GM21390 (cell line): ENCODE data around the gene HPCA.
"Not testable (repeated sequence)": the region's sequence is repeated elsewhere in the genome, so short reads cannot be mapped to it uniquely, and the experiment has no call there.

Experiments used
- ATAC-seq: cut with Tn5 transposase; IDR thresholded peaks from one replicate; pipeline ENCODE4 v1.9.1; 2021; ENCODE audit not compliant: unreplicated experiment

The HPCA gene

DNA sequence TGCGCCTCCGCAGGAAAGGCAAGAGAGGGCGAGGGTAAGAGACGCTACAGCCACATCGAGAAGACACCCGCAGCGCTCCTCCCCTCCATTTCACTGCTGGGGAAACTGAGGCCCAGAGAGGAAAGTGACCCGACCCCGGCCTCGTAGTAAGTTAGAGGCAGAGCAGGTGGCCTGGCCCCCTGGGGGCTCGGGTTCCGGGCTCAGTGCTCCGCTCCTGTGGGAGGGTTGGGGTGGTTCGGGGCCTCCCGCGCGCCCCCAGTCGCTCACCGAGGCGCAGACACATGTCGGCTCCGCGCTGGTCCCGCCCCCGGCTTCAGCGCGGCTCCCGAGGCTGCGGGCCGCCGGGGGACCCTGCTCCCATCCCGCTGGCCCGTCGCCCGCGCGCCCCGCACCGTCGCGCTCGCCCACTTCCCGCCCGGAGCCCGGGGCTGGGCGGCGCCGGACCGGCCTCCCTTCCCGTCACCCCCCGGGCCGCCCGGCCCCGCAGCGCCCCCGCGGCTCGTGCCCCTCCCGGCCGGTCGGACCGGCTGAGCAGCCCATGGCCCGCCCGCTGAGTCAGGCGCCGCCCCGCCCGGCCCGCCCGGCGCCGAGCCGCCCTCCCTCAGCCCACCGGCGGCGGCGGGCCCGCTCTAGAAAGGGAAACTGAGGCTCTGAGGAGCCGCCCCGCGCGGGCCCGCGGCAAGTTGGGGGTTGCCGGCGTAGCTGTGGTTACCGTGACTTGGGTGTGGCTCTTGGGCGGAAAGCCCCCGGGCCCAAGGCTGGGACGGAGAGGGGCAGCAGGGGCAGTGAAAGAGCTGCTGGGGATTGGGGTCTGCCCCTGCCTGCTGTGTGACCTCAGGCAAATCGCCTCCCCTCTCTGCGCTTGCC is 14.9 kb downstream of the HPCA start, which contains the start of gene TMEM54:
TSS of gene TMEM54 (minus strand) at position 434 of the 867 bp plus-strand sequence. CDS start at position 283, 151 bp downstream.
- ATAC-seq: no peak

DNA sequence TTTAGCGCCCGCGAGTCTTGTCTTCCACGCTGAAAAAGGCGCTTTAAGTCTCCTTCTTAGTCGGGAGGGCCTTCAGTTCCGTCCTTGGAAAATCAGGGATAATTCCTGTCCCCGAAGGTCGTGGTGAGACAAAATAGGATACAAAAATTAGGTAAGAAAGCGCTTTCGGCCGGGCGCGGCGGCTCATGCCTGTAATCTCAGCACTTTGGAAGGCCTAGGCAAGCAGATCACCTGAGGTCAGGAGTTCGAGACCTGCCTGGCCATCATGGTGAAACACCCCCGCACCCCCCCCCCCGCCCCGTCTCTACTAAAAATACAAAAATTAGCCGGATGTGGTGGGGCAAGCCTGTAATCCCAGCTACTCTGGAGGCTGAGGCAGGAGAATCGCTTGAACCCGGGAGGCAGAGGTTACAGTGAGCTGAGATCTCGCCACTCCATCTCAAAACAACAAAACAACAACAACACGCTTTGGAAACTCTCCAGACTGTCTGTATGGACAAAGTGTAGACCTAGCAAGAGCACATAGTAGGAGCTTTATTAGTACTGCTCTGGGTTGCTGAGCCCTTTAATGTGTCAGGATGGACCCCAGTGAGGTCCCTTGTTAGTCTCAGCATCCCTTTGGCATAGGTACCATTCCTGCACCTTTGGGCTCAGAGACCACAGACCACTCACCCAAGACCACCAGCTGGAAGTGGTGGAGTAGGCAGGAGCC is 15.7 kb downstream of the HPCA start:
- no peak for ATAC-seq

DNA sequence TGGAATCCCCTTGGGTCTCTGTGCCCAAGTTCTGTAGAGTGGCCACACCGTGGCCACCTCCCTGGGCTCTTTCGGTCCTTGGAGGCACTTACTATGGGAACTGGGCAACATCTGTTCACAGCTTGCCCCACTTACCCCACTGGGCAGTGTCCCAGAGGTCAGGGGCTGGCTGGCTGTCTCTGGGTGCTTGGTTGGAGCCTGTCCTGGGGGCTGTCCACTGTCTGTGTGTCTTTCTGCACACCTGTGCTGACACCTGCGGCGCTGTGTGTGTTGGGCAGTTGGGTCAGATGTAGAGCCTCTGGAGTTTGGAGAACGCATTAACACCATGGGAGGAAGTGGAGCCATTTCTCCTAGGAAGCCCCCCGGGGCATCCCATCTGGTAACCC is 16.2 kb downstream of the HPCA start:
- ATAC-seq: no peak

DNA sequence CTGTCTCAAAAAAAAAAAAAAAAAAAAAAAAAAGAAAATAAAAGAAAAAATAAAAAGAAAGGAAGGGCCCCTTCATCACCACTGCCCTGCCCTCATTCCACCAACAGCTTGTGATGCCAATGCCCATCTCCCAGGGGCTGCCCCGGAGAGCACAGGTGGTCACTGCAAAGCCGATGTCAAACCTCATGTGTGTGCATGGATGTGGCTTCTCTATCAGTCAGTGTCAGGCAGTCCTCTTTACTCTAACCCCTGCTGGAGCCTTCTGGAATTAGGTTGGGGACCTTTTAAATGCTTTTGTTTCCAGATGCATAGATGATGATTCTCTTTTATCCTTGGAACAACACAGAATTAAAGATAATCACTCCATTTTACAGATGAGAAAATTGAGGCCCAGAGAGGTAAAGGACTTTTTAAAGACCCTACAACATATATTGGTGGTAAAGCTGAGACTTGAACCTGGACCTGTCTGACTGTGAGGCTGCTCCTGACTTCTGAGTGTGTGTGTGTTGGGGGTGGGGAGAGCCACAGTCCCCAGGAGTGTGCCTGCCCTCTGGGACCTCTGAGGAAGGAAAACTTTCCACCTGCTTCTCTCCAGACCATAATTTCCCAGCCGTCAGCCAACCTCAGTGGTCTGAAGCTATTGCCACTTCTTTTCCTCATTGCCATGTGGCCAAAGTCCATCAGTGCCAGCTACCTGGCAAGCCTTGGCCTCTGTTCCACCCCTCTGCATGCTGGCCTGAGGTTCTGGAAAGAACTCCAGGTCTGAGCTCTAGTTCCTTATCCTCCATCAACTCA is 17.9 kb downstream of the HPCA start:
- no peak for ATAC-seq

DNA sequence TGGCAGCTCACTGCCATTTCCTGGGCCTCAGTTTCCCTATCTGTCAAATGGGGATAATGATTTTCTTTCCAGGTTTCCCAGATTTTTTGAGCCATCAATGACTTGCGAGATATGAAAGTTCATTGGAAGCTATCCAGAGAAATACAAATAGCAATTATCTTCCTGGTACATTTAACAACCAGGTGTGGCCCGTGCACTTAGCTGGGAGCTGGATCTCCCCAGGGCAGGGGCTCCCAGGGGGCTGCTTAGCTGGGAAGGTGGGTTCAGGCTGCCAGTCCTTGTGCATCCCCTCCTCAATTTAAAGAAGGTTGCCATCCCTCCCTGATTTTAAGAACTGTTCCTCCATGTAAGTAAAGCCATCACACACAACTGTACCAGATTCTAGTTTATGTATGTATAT is 18.5 kb downstream of the HPCA start:
- ATAC-seq: no peak

DNA sequence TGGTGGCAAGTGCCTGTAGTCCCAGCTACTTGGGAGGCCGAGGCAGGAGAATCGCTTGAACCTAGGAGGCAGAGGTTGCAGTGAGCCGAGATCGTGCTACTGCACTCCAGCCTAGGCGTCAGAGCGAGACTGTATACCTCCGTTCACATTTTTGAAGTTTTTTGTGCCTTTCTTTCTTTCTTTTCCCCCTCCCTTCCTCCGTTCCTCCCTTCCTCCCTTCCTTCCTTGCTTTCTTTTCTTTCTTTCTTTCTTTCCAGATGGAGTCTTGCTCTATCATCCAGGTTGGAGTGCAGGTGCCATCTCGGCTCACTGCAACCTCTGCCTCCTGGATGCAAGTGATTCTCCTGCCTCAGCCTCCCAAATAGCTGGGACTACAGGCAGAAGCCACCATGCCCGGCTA is 19.3 kb downstream of the HPCA start:
- not testable (repeated sequence) for ATAC-seq

DNA sequence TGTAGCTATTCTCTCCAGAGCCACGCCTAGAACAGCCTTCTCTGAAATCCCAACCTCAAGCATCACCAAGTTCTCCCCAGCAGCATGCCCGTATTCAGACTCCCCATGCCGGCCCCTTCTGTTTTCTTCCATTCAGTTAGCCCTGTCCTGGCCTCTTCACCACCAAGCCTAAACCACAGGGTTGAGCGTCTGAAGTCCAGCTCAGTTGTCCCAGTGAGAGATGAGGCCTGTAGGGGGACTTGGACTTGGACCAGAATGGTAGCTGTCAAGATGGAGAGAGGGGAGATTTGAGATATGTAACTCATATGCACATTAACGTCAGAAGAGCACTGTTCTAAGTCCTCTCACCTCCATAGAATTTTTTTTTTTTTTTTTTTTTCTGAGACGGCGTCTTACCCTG is 20.4 kb downstream of the HPCA start:
- no peak for ATAC-seq

DNA sequence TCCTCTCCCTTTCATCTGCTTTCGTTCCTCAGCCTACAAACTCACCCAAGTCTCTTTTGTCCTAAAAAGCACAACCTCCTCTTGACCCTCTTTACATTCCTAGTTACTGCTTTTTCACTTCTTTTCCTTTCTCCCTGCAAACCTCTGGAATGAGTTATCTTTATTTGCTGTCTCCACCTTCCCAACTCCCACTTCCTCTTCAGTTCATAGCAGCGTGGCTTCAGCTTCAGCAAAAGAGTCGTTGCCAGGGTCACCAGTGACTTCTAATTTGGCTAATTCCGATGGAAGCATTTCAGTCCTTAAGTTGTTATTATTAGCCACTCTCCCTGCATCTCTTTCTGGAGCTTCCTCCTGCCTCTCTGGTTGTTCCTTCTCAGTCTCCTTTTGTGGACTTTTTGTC is 21.1 kb downstream of the HPCA start:
- ATAC-seq: no peak

DNA sequence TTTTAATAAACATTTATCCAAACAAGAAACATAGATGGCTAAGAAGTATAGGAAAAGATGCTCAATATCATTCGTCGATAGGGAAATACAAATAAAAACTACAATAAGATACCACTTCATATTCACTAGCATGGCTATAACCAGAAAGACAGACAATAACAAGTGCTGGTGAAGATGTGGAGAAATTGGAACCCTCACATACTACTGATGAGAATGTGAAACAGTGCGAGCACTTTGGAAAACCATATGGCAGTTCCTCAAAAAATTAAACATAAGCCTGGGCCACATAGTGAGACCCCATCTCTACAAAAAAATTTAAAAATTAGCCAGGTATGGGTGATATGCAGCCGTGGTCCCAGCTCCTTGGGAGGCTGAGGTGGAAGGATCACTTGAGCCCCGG is 24.0 kb downstream of the HPCA start:
- ATAC-seq: no peak

DNA sequence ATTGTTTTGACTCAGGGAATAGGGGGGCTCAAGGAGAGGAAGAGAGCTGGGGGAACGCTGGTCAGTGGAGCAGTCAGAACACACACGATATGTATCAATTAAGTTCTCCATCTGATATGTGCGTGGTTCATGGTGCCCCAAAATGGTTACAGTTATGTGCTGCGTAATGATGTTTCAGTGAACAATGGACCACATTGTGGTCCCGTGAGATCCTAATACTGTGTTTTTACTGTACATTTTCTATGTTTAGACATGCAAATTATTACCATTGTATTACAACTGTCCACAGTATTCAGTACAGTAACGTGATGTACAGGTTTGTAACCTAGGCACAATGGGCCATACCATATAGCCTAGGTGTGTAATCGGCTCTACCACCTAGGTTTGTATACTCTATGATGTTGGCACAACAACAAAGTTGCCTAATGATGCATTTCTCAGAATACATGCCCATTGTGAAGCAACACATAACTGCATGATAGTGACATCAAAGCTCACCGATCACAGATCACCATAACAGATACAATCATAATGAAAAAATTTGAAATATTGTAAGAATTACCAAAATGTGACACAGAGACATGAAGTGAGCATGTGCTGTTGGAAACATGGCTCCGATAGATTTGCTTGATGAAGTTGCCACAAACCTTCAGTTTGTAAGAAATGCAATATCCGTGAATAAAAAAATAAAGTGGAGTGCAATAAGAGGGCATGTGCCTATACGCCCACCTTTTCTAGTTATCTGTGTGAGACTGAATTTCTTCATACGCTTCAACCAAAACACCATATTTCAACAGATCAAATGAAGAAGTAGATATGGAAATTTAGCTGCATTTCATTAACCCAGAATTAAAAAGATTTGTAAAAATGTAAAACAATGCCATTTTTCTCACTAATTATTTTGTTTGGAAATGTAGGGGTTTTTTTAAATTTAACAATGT is 29.7 kb downstream of the HPCA start:
- ATAC-seq: no peak

DNA sequence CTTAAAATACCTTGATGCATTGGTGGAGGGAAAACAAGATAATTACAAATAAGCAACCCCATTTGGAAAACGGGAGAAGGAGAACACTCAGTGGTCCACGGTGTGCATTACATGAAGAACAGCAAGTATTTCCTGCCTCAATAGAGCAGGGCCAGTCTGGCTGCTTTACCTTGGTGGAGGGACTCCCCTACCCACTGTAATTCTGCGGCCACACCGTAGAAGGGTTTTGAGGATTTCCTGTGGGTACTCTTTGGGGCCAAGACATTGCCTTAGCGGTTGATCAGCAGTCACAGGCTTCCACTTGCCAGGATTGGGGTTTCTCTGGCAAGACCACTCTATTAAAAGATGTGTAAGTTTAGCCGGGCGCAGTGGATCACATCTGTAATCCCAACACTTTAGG is 31.2 kb downstream of the HPCA start:
- ATAC-seq: no peak

DNA sequence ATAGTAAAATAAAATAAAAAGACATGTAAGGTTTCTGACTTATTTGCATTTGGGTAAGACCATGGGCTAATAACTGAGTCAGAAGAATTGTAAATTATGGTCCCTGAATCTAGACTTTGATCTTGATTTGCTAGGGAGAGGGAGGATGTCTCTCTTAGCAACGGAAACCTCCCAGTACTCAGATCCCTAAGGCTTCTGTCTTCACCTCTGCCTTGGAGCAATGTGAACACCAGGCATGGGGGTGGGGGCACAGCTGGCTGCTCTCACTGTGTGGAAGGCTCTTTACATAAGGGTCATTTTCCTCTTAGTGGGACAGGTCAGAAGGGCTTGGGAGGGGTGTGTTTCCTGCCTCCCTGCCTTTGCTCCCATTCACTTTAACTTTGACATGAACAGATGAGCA is 31.9 kb downstream of the HPCA start:
- ATAC-seq: no peak

DNA sequence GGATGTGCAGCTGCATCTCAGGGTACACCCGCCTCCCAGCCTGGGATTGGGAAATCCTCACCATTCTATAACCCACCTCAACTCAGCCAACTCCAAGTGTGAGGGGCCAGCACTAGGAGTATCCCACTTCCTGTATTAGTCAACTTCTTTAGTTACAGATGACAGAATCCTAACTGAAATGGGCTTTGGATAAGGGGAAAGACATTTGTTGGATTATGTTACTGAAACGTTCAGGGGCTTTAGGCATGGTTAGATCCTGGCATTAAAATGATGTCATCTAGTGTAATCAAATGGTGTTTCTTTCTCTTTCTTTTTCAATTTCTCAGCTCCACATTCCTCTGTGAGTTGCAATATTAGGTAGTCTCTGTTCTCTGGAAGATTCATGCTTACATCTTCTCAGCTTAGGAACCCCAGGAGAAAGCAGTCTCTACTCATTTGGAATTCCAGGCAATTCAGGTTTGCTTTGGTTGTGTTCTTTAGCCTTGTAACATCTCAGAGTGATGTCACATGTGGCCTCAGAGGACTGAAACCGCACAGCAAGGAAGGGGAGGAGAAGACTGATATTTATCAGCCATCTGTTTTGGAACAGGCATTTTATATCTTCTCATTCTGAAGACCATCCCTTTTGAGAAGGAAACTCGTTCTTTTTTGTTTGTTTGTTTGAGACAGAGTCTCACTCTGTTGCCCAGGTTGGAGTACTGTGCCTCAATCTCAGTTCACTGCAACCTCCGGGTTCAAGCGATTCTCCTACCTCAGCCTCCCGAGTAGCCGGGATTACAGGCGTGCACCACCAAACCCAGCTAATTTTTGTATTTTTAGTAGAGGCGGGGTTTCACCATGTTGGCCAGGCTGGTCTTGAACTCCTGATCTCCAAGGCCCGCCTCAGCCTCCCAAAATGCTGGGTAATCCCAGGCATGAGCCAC is 33.8 kb downstream of the HPCA start:
- no peak for ATAC-seq

DNA sequence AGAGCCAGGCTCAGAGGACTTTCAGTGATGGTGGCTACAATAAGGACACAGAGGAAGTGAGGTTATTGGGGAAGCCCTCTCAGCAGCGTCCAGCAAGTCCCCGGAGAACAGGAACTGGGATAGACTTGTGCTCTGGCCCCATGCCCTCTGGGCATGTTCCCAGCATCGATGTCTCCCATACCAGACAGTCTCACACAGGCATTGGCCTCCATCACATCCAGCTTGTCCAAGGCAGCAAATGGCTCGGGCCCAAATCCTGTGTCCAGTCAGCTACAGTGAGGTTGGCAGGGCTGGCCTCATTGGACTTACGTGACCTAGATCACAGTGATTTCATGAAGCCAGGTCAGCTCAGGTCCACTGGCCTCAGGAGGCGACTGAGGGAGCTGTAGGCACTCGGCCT is 34.5 kb downstream of the HPCA start:
- no peak for ATAC-seq

DNA sequence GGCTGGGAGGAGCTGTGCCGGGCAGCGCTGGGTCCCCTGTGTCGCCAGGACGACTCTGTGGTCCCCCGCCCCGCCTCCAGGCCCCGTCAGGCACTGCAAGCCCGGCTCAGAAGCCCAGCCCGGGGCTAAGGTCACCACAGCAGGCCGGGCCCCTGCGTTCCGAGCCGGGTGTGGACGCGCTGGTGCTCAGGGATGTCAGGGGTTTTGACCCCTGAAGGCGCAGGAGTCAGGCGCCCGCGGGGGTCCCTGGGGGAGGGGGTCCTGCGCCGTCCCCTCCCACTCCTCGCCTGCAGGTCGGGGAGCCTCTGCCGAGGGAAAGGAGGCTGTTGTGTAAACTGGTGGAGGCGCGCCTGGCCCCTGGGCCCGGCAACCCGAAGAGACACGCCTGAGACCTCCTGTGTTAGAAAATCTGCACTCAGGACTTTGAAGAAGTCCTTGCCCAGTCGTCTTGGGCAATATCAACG is 38.6 kb downstream of the HPCA start:
- ATAC-seq: no peak

DNA sequence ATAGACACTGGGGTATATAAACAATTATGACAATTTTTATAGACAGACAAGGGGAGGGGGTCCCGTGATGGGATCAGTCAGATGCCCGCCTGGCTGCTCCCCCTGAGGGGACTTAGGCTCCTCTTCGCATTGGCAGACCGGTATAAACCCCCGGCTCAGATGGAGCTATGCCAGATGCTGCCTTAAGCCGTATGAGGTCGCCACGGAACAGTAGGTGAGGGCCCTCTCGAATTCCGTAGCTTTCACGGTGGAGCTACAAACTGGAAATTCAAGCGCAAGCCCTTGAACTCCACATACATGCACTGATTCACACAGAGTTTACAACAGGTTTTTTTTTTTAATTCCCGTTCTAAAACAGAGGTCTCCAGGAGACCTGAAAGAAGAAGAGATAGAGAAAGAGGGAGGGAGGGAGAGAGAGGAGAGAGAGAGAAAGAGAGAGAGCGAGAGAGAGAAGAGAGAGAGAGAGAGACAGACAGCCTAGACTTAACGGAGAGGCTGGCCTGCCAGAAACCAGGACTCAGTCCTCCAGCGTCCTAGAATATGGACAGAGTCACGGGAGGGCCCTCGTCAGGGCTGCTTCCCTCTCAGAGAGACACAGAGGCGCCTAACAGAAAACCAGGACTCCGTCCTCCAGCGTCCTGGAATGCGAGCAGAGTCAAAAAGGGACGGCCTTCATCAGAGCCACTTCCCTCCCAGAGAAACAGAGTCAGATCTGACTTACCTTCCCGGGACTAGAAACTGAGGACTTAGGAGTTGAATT is 39.3 kb downstream of the HPCA start:
- no peak for ATAC-seq

DNA sequence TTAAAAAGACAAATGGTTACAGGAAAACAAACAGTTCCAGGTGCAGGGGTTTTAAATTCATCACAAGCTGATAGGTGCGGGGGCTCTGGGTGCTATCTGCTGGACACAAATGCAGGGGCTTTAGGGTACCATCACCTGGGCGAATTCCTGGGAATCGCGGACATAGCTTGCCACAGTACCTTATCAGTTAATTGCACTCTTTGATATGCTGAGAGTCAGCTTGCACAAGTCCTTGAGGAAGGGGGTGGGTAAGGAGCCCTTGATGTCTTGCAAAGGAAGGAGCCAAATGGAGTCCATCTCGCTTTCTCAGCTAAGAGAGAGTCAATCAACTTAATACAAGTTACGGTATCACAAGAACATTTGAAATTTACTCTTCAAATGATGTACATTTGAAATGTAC is 40.3 kb downstream of the HPCA start:
- ATAC-seq: no peak

DNA sequence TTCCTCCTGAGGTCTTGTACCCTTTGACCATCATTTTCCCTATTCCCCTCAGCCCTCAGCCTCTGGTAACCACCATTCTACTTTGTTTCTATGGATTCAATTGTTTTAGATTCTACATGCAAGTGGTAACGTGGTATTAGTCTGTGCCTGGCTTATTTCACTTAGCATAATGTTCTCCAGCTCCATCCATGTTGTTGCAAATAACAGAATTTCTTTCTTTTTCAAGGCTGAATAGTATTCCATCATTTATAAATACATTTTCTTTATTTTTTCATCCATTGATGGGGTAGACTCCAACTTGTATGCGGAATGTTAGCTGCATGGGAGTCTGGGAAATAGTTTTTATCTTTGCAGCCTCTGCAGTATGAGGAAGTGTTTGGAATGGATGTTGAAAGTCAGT is 41.1 kb downstream of the HPCA start:
- no peak for ATAC-seq

DNA sequence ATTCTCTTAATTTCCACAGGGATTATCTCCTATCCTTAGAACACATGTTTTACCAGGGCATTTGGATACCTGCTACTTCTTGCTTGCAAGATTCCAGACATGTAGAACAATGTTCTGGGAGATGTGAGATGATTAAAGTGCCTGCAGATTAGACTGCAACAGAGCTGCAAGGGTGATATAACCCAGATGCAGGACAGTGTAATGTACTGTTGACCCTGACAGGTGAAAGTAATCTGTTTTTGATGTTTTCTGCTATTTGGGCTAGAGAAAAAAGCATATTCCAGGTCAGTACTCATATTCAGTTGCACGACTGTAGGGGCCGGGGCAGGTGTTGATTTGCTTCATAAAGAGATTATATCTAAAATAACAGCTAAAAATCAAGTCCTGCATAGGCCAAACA is 42.0 kb downstream of the HPCA start:
- no peak for ATAC-seq
